Activated CD8-positive, alpha-beta memory T cell treated with anti-CD3 and anti-CD28 coated beads for 48 hours (primary cell): ENCODE results near the gene SPON1.
"Not testable (repeated sequence)": the region's sequence is repeated elsewhere in the genome, so short reads cannot be mapped to it uniquely, and the experiment has no call there.

Experiments
- DNase-seq, 3 experiments: peaks; one replicate each; pipeline ENCODE4 v3.0.0-alpha.2; 2020; ENCODE audit warnings: low read depth in 2 of 3, low spot score in 2 of 3

Gene SPON1

DNA sequence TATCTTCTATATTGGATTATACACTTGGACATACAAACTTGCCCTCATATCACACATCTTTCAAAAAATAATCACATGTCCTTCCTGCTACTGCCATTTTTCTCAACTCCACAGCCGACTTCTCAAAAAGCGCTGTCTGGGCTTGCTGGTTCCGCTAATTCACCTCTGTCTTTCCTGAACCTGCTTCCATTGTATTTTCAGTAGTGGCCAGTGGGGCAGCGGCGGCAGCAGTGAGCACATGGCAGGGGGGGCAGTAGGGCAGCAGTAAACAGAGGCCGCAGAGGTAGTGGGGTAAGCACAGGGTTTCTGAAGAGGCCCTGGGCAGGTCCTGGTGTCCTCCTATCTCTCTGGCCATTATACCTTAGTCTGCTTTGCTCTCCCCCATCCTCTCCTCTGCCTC is 270.1 kb downstream of the SPON1 start:
- DNase-seq: no peak

DNA sequence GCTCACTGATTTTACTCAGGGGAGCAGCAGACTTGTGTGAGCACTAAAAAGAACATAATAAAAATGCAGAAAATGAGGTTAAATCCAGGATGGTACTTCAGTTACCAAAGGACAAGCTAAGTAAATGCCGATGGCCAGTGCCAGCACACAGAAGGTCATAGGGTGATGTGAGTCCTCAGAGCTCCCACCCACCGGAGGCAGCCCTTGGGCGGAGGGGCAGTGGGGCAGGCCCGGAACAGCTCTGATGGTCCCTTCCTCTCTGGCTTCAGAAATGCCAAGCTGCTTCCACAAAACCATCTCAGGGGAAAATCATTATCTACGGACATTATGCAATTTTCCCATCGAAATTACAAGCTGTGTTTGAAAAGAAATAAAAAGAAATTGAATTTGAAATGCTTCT is 271.9 kb downstream of the SPON1 start:
- no peak for DNase-seq

DNA sequence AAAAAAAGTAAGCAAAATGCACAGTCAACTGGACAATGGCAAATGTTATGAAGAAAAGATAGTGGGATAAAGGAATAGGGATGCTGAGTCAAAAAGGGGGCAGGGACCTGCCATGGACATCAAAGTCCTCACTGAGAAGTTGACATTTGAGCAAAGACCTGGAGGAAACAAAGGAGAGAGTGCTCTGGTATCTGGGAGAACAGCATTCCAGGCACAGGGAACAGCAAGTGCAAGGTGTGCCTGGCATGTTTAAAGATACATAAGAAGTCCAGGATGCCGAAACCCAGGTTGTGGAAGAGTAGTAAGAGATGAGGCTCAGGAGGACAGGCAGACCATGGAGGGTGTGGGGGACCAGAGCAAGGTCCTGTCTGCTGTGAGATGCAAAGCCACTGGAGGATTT is 273.2 kb downstream of the SPON1 start:
- DNase-seq: no peak

DNA sequence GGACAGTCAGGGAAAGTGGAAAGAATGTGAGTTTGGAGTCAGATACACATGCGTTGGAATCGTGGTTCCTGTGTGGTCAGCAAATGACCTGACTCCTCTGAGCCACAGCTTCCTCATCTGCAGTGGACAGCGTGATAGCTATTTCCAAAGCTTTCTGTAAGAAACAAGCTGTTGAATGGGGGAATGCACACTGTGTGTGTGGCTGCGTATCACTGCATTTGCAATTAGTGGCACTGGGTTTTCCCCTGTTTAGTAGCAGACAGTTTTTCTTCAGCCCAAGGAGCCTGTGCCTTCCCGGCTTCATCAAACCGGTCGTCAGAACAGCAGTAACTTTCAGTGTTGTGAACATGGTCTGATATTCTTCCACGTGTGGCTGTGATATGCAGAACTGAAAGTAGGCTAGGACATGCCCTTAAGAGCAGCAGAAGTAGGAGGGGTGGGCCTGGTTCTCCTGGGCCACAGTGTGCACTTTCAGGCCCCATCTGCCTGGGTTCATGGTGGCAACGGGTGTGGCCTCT is 275.0 kb downstream of the SPON1 start:
- no peak for DNase-seq

DNA sequence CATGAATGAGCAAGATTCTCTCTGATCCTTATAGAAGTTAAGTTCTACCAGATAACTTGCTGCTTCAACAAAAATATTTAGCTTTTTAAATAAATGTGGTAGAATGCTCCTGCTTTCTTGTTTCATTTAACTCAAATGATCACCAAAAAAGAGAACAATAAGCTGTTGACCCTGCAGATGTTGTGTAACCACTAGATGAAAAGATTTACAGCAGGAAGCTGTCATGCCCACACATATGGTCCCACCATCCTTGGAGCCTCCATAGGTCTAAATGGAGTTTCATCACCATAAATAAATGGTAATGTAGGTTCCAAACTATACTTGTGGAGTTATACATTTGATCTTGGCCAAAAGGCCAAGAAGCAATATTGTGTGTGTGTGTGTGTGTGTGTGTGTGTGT is 277.7 kb downstream of the SPON1 start:
- DNase-seq: no peak

DNA sequence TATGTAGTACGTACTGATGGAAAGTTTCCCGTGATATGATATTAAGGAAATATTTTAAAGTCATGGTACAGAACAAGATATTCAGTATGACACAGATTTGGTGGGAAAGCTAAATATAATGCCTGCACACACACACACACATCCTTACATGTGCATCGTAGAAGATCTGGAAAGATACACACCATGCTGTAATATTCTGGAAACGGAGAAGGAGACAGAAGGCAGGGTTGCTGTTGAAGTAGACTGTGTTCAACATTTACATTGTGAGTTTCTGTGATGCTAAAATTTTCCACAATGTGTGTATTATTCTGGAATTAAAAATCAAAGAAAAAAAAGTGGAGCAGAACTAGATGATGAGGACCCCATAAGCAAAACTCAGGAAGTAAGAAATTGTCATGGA is 278.4 kb downstream of the SPON1 start:
- DNase-seq: no peak

DNA sequence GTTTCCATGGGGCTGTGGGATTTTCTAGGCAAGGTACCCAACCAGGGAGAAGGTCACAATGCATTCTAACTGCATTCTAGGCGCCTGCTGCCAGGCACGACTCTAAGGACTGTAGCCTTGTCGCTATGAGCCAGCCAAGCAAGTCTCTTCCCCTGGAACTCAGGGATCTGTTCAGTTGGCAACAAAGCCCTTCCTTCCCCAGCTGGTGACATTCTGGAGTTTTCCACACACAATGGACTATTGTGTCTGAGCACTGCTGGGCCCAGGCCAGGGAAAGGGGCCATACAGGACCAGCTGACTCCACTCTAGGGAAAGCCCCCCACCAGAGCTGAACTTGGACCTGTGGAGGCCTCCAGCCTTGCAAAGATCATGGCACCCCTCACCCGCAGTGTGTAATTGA is 279.7 kb downstream of the SPON1 start:
- no peak for DNase-seq

DNA sequence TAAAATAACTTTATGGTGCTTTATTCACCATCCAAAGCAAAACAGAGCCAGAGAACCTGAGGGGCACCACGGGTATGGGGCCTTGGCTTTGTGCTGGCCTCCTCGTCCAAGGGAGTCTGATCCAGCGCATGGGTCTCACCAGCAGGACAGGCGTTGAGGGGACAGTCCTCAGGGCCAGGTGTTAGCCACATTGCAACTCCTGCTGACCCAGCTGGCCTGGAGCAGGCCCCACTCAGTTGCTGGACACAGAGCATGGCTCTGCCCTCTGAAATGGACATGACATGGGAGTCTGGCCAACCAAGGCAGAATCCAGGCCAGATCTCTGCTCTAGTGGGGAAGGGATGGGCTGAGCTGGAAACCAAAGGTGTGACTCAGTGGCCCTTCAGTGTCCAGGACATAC is 280.2 kb downstream of the SPON1 start:
- no peak for DNase-seq

DNA sequence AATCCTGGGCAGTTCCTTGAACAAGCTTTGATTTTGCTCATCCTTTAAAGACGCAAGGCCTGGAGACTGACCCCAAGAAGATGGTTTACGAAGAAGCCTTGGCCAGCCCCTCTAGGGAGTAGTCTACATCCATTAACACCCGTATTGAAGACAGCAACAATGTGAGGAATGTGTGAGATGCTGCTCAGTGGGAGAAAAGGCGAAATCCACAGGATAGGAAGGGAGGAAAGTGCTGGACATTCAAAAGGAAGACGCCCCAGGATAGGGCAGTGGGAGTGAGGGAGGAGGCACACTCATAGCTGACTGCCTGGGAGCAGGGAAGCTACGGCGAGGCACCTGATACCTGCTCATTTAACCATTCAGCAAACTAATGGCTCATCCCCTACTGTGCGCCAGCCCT is 282.4 kb downstream of the SPON1 start:
- DNase-seq: no peak

DNA sequence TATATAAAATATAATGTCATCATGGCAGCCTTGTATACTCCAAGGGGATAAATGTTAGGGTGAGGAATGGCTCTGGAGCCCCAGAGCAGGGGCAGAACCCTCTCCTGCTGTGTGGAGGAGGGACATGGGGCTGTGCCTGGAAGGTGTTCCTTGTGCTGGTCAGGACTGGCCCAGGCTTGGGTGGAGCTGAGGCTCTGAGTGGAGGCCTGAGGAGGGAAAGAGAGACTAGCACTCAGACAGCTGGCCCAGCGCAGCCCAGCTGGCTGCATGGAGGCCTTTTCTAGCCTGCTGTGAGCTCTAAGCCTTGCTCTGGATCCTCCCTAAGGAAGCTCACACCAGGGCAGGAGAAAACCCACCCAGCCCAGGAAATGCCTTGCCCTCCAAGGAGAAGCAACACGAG is 282.9 kb downstream of the SPON1 start:
- DNase-seq: no peak

DNA sequence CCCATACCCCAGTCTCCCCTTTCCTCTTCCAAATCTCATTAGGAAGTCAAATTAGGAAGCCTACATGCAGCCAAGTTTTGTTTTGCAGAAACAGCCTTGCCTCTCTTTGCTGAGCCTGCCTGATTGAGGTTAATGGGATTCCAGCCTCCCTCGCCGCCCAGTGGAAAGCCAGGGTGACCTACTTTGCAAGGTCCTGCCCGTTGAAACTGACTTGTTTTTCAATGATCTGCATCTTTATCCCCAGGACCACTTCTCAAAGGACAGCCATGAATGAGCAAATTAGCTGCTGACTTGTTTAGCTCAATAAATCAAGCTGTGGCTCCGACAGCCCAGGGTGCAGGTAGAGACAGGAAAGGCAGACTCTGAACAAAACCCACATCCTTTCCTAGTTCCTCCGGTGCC is 286.1 kb downstream of the SPON1 start:
- no peak for DNase-seq

DNA sequence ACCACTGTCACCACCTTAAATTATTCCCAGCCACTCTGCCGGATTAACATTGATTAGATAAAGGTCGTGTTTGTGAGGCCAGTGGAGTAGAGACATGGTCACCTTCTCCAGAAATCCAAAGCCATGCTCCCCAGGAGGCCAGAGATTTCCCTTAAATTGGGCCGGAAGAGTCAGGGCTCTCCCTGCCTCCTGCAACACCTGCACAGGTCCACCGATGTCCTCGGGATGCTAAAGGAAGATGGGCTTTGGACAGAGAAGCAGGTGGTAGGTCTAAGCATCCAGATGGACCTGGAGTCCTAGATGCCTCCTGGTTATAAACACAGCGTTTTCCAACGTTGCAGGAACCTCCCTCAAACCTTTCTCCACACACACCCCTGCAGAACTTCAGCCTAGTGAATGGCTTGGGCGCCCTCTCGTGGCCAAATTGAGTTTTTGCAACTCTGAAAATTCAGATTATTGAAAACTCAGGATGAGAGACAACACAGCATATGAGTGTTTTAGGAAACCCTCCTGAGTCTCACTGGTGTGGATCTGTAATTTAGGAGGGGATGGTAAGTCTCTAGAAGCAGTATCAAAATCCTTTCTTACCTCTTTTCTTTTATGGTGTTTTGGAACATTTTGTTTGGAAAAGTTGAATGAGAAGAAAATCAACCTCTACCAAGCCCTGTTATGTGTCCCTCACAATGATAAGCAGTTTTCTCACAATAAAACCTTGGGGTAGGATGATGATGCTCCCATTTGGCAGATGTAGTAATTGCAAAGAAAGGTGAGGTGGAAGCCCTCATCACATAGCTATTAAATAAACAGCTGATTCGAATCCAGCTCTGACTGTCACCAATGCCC is 286.8 kb downstream of the SPON1 start:
- DNase-seq: peak; percentile 15 to 63 (median 37)

DNA sequence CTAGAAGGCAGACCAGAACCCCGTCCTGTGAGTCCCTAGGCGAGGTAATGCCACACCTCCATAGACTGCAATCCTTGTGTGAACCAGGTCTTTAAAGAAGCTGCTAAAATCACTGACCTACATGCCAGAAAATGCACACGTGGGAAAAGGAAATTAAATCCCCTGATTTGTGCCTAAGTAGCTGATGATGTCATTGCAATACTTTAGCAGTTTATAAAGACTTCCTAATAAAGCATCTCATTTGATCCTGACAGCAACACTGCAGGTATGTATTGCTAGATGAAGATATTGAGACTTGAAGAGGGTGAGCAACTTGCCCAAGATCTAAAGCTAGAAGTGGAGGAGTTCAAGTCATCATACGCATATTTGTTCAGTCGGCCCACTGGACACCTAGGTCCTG is 289.2 kb downstream of the SPON1 start:
- DNase-seq: no peak

DNA sequence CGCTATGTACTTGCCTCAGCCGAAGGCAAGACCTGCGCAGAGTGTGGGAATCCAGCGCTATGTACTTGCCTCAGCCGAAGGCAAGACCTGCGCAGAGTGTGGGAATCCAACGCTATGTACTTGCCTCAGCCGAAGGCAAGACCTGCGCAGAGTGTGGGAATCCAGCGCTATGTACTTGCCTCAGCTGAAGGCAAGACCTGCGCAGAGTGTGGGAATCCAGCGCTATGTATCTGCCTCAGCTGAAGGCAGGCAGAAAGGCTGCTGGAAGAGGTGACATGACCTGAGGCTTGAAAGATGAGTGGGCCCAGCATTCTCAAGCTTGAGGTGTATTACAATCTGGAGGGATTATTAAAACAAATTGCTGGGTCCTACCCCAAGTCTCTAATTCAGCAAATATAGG is 290.0 kb downstream of the SPON1 start:
- DNase-seq: not testable (repeated sequence)

DNA sequence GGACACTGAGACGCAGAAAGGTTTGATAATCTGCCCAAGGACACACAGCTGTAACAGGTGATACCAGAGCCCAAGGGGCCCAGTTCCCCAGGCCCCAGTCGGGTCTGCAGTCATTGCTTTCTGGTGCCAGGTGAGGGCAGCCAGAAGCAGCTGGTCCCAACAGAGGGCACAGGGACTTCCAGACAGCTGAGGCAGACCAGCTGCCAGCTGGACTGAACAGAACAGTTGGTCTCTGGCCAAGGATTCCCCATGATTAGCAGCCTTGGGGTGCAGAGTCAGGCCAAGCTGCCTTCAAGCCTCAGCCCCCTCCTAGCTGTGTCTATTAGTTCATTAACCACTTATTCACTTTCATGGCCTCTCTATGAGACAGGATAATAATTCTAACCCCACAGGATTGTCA is 290.9 kb downstream of the SPON1 start:
- DNase-seq: no peak

DNA sequence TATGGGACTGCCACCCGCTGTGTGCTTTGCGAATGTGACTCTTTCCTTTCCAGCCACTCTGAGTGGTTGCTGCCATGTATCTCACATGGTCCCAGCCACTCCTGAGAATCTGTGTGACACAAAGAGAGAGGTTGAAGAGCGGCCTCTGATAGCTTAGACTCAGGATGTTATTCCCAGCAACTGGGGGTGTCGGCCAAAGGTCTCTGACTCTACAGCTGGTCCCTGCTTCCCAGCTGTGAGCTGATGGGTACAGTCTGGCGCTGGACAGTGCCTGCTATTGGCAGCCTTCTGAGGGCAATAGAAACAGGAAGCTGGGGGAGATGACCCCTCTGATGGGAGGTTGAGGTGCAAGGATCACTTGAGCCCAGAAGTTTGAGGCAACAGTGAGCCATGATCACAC is 291.3 kb downstream of the SPON1 start:
- no peak for DNase-seq

DNA sequence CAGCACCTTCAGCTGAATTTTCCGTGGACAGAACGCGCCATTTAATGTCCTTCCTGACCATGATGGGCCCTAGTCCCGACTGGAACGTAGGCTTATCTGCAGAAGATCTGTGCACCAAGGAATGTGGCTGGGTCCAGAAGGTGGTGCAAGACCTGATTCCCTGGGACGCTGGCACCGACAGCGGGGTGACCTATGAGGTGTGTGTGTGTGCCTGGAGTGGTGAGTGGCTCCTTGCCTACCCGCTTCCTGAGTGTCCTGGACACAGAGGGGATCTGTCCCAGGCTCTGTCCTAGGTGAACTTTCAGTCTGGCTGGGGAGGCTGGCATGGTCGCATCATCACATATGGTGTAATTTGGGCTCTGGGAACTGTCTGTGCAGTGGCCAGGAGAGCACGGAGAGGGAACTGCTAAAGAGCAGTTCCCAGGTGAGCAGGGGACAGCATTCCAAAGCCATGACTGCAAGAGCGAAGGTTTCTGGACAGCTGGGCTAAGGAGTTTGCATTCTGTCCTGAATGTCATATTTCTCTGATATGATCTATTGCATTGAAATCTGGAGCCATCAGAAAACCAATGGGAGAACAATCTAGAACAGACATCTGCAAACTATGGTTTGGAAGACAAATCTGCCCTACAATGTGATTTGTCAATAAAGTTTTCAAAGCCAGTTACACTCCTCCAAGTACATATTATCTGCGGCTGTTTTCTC is 292.2 kb downstream of the SPON1 start:
- DNase-seq: no peak

DNA sequence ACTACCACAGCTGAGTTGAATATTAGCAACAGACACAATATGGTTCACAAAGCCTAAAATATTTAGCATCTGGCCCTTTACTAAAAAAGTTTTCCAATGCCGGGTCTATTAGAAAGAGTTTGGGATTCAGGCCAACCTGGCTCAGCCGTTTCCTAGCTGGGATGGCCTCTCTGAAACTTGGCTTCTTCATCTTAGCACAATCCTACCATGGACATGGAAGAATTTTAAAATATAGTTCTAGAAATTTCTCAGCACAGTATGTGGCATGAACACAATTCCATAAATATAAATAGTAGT is 292.7 kb downstream of the SPON1 start:
- DNase-seq: no peak

DNA sequence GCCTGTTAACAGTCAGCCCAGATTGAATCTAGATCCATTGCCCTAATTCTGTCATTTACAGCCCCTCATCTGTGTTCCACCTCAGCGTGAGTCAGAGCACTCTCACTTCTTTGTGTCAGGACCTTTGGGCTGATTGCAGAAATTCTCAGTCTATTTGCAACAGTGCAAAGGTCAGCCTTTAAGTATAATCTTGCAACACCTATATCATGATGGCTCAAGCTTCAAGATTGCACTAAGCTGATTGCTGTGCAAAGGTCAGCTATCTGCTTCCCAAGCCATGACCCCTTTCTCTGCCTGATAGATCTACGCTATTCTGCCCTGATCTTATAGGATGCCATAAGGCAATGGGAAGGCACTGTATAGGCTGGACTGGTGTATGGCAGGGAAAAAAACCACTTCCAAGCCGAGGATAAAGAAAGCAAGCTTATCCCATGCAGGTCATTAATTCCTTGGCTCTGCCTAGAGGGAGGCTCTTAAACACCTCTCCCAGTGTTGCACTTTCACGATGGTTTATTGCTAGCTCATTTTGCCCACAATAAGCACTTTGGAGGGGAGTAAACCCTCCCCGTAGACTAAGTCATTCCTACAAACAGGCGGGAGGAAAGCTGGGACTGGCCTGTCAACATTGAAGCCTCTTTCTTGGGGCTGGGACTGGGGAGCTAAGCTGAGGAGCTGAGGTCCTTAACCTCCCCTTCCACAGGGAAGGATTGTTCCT is 295.9 kb downstream of the SPON1 start:
- DNase-seq: no peak

DNA sequence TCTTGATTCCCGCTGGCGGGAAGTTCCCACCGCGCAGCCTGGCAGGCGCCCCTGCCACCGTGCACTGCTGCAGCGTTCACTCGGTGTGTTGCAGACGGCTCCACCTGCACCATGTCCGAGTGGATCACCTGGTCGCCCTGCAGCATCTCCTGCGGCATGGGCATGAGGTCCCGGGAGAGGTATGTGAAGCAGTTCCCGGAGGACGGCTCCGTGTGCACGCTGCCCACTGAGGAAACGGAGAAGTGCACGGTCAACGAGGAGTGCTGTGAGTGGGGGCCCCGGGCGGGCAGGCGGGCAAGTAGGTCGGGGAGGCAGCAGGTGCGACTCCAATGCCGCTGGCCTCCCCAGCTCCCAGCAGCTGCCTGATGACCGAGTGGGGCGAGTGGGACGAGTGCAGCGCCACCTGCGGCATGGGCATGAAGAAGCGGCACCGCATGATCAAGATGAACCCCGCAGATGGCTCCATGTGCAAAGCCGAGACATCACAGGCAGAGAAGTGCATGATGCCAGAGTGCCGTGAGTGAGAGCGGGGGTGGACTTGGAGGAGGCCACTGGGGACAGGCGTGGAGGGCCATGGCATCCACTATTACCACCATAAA is 296.8 kb downstream of the SPON1 start:
- no peak for DNase-seq

DNA sequence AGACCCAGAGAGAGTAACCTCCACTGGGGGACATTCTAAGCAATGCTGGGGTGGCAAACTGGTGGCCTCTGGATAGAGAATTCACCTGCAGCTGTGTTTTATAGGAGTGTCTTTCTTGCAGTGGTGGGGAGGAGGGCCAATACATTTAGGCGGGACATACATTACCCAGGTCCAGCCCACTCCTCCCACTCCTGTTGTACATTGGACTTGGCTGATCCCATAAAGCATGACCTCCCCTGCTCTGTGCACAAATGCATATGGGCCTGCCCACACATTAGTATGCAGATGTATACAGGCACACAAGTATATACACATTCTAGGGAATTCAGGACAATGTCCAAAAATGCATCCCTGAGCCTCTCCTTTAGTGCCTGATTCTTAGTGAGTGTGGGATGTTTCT is 297.4 kb downstream of the SPON1 start:
- no peak for DNase-seq

DNA sequence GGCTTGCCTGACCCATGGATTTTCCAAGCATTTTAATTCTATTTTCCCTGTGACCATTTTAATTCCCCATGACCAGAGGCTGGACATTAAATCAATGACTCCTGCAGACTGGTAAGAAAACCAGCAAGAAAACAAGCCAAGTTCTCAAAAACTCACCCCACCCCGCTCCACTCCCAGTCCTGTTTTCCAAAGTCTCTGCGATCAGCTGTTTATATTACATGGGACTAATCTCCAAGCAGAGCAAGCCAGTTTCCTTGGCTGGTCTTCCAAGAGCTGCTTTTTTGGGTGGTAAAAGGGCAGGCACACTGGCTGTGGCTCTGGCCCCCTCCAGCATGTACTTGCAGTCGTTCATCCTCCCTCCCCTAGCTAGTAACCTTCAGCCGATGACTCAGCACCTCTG is 298.5 kb downstream of the SPON1 start:
- DNase-seq: no peak
